GM23338 (cell line): ENCODE data around the gene PRRX1. TPM values are rescaled to one million over a fixed set of nuclear protein-coding genes. Genes with fewer than 3 reads are reported as not detected.

Source experiments
- ATAC-seq: fragments of 200-7000 bp; cut with Tn5 transposase; 3 replicates; pipeline ENCODE4 v1.9.1; 2020
- DNase-seq: peaks from one replicate; pipeline ENCODE4 v3.0.0-alpha.2; 2015; ENCODE audit warnings: low spot score
- H2AFZ ChIP-seq: fragments of 200-600 bp; sonication (generic); 2 replicates; pipeline ENCODE4 v1.8.0; 2016; ENCODE audit warnings: antibody characterized with exemption, mild to moderate bottlenecking, moderate library complexity
- H3F3A ChIP-seq: fragments of 200-600 bp; sonication (generic); replicated peaks from 2 replicates; pipeline ENCODE4 v1.8.0; 2017; ENCODE audit warnings: antibody characterized with exemption, mixed run types, low read depth
- H3K27ac ChIP-seq: fragments of 200-600 bp; sonication (generic); 2 replicates; pipeline ENCODE4 v1.6.1; 2016; ENCODE audit warnings: low read depth
- H3K27me3 ChIP-seq: fragments of 200-600 bp; sonication (generic); 2 replicates; pipeline ENCODE4 v1.8.0; 2016; ENCODE audit warnings: mild to moderate bottlenecking, mixed run types, moderate library complexity; ENCODE audit not compliant: insufficient read depth
- H3K36me3 ChIP-seq: fragments of 200-600 bp; sonication (generic); 2 replicates; pipeline ENCODE4 v1.8.0; 2016; ENCODE audit warnings: mild to moderate bottlenecking; ENCODE audit not compliant: insufficient read depth
- H3K4me1 ChIP-seq: fragments of 200-600 bp; sonication (generic); 2 replicates; pipeline ENCODE4 v1.8.0; 2016; ENCODE audit warnings: mild to moderate bottlenecking, moderate library complexity; ENCODE audit not compliant: insufficient read depth
- H3K4me2 ChIP-seq: fragments of 200-600 bp; sonication (generic); 2 replicates; pipeline ENCODE4 v1.7.1; 2017; ENCODE audit warnings: mixed run types
- H3K4me3 ChIP-seq: fragments of 200-600 bp; sonication (generic); 2 replicates; pipeline ENCODE4 v1.6.1; 2016; ENCODE audit warnings: mixed run types
- H3K79me2 ChIP-seq: fragments of 200-600 bp; sonication (generic); replicated peaks from 2 replicates; pipeline ENCODE4 v1.8.0; 2017; ENCODE audit warnings: mild to moderate bottlenecking; ENCODE audit not compliant: insufficient read depth
- H3K9me2 ChIP-seq: fragments of 200-600 bp; sonication (generic); 2 replicates; pipeline ENCODE4 v1.8.0; 2017; ENCODE audit not compliant: insufficient read depth
- H4K20me1 ChIP-seq: fragments of 200-600 bp; sonication (generic); replicated peaks from 2 replicates; pipeline ENCODE4 v1.8.0; 2017; ENCODE audit warnings: mild to moderate bottlenecking; ENCODE audit not compliant: insufficient read depth
- H3K27ac Mint-ChIP-seq: 2 replicates; pipeline ENCODE4 v1.8.0; 2020; ENCODE audit warnings: inconsistent platforms, mild to moderate bottlenecking, moderate library complexity, mixed read lengths
- H3K27me3 Mint-ChIP-seq: 3 replicates; pipeline ENCODE4 v1.8.0; 2022; ENCODE audit warnings: low read depth, mild to moderate bottlenecking, moderate library complexity, mixed read lengths, inconsistent platforms; ENCODE audit not compliant: insufficient read depth, poor library complexity
- H3K36me3 Mint-ChIP-seq: 3 replicates; pipeline ENCODE4 v1.8.0; 2021; ENCODE audit warnings: low read depth, mild to moderate bottlenecking, inconsistent platforms, moderate library complexity, mixed read lengths
- H3K4me1 Mint-ChIP-seq: 3 replicates; pipeline ENCODE4 v1.8.0; 2020; ENCODE audit warnings: mild to moderate bottlenecking, inconsistent platforms, mixed read lengths
- H3K4me3 Mint-ChIP-seq: 3 replicates; pipeline ENCODE4 v1.8.0; 2021; ENCODE audit warnings: moderate library complexity, mild to moderate bottlenecking, inconsistent platforms, mixed read lengths
- H3K9me3 Mint-ChIP-seq: 3 replicates; pipeline ENCODE4 v1.8.0; 2020; ENCODE audit warnings: moderate library complexity, mild to moderate bottlenecking, inconsistent platforms, mixed read lengths
- CREB1 ChIP-seq: fragments of 250-450 bp; sonication (Bioruptor Pico); IDR thresholded peaks from 2 replicates; pipeline ENCODE4 v1.5.0; 2020; ENCODE audit warnings: low read depth, mild to moderate bottlenecking, moderate library complexity
- CTCF ChIP-seq, 2 experiments: fragments of 200-600 bp in 1 of 2; sonication (generic) in 1 of 2; conservative IDR thresholded peaks; 2 replicates each; pipeline versions ENCODE4 v1.5.1 to v1.6.1; 2016 to 2017; ENCODE audit warnings: antibody characterized with exemption in 2 of 2, low read depth in 2 of 2, mild to moderate bottlenecking in 2 of 2, moderate library complexity in 1 of 2
- ETS1 ChIP-seq: IDR thresholded peaks from 2 replicates; pipeline ENCODE4 v1.6.1; 2016; ENCODE audit warnings: antibody characterized with exemption
- EZH2 ChIP-seq: fragments of 200-600 bp; sonication (generic); IDR thresholded peaks from one replicate; pipeline ENCODE4 v1.8.0; 2017; ENCODE audit warnings: antibody characterized with exemption, mild to moderate bottlenecking, low read depth; ENCODE audit not compliant: unreplicated experiment
- EZH2phosphoT487 ChIP-seq: fragments of 200-600 bp; sonication (generic); IDR thresholded peaks from one replicate; pipeline ENCODE4 v1.8.1; 2018; ENCODE audit warnings: antibody characterized with exemption; ENCODE audit not compliant: unreplicated experiment
- JUNB ChIP-seq: IDR thresholded peaks from one replicate; pipeline ENCODE4 v1.6.1; 2016; ENCODE audit warnings: antibody characterized with exemption; ENCODE audit not compliant: unreplicated experiment
- NANOG ChIP-seq: IDR thresholded peaks from 2 replicates; pipeline ENCODE4 v1.6.1; 2016; ENCODE audit warnings: antibody characterized with exemption, borderline replicate concordance
- POLR2AphosphoS5 ChIP-seq: IDR thresholded peaks from 2 replicates; pipeline ENCODE4 v1.6.1; 2016; ENCODE audit warnings: antibody characterized with exemption, low read depth
- REST ChIP-seq: IDR thresholded peaks from one replicate; pipeline ENCODE4 v1.6.1; 2018; ENCODE audit warnings: antibody characterized with exemption; ENCODE audit not compliant: unreplicated experiment
- STAT1 ChIP-seq: IDR thresholded peaks from one replicate; pipeline ENCODE4 v1.6.1; 2016; ENCODE audit warnings: antibody characterized with exemption; ENCODE audit not compliant: unreplicated experiment
- ZNF114 ChIP-seq: fragments of 250-450 bp; sonication (Bioruptor Pico); IDR thresholded peaks from 2 replicates; pipeline ENCODE4 v1.5.0; 2020; ENCODE audit warnings: mild to moderate bottlenecking, moderate library complexity
- ZNF331 ChIP-seq: fragments of 250-450 bp; sonication (Bioruptor Pico); IDR thresholded peaks from 2 replicates; pipeline ENCODE4 v1.5.0; 2020; ENCODE audit warnings: low read depth, mild to moderate bottlenecking, moderate library complexity
- ZNF462 ChIP-seq: fragments of 250-450 bp; sonication (Bioruptor Pico); IDR thresholded peaks from 2 replicates; pipeline ENCODE4 v1.5.0; 2020; ENCODE audit warnings: mild to moderate bottlenecking, moderate library complexity
- polyA plus RNA-seq: library from polyadenylated mRNA; unstranded; fragments of >200 nt; fragmentation: Nextera tagmentation; extraction: Ambion mirVana; gene quantifications from 2 replicates; pipeline ENCODE4 v1.2.1, GENCODE V29; 2016
- total RNA-seq: library from RNA; depleted of rRNA; stranded (reverse); fragments of >200 nt; shearing (Covaris generic); gene quantifications from 2 replicates; pipeline ENCODE4 v1.2.3, GENCODE V29; 2014

Gene PRRX1
- total and polyA plus RNA-seq, 2 experiments from 2014 or later, result 0.58 TPM; not detected in 1

GRCh38 chr1:170682809-170683208 is 18.9 kb downstream of the PRRX1 start:
- no peak for TF ChIP-seq CTCF (conservative IDR thresholded peaks at IDR 0.05; ENCODE audit: low read depth in 2 of 2)
- TF ChIP-seq REST, result no peak
- TF ChIP-seq NANOG, result no peak
- no peak for TF ChIP-seq ZNF331 (CRISPR knock-in tag)
- no peak for TF ChIP-seq CREB1
- no peak for TF ChIP-seq STAT1
- TF ChIP-seq ZNF114 (CRISPR knock-in tag), result no peak
- TF ChIP-seq JUNB, result no peak
- no peak for TF ChIP-seq EZH2phosphoT487
- TF ChIP-seq EZH2, result no peak
- no peak for TF ChIP-seq ETS1
- no peak for TF ChIP-seq POLR2AphosphoS5
- TF ChIP-seq ZNF462 (CRISPR knock-in tag), result no peak
- Mint-ChIP-seq H3K4me3 (no peak overlapping the region), H3K4me1 (peaks cover 3% of the 10 kb centered on the region; the same call in 2 of the 3 replicates), H3K27ac (no peak overlapping the region), H3K36me3 (no peaks in the 10 kb centered on the region), H3K9me3 (no peaks in the 10 kb centered on the region), H3K27me3 (no peaks in the 10 kb centered on the region)
- no peak overlapping the region for H3K4me3 ChIP-seq
- no peaks in the 10 kb centered on the region for H3K79me2 ChIP-seq
- no peaks in the 10 kb centered on the region for H3F3A ChIP-seq
- H3K4me2 ChIP-seq, result no peak overlapping the region
- no peaks in the 10 kb centered on the region for H3K36me3 ChIP-seq
- H3K27ac ChIP-seq, result no peak overlapping the region
- H2AFZ ChIP-seq, result no peak overlapping the region
- ATAC-seq (no peak), DNase-seq (no peak)
- no peaks in the 10 kb centered on the region for H3K4me1 ChIP-seq
- no peaks in the 10 kb centered on the region for H3K9me2 ChIP-seq
- H4K20me1 ChIP-seq, result no peaks in the 10 kb centered on the region
- no peaks in the 10 kb centered on the region for H3K27me3 ChIP-seq
